GM21723 (cell line): ENCODE results near the gene PPP1R12C.

Experiments used
- ATAC-seq: cut with Tn5 transposase; IDR thresholded peaks from one replicate; pipeline ENCODE4 v1.9.1; 2021; ENCODE audit warnings: mild to moderate bottlenecking, moderate library complexity; ENCODE audit not compliant: unreplicated experiment

The PPP1R12C gene

GRCh38 chr19:55146705-55147273 lies 29.4 kb upstream of the PPP1R12C start:
- ATAC-seq, result no peak

DNA sequence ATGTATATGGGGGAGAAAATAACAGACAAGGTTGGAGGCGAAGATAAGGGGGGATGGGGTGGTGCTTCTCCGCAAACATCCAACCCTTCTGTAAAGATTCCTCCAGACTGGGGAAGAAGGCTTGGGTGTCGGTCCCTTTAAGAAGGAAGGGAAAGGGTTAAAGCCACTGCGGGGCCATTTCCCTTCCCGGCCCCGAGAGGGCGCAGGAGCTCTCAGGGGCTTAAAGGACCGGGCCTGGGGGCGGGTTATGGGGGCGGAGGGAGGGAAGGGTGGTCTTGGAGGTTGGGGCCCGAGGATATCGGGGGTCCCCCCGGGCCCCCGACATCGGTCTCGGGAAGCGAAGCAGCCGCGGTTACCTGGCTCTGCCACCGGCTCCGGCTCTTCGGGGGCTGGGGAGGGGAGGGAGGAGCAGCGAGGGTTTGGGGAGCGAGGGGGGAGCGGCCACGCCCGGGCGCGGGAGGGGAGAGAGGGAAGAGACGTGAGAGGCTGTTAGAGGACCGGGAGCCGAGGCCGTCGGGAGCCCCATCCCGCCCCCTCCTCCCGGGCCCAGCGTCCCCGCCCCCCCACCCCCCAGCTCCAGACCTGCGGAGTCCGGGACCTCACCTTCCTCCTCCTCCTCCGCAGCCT lies 28.8 kb upstream of the PPP1R12C start:
- no peak for ATAC-seq

DNA sequence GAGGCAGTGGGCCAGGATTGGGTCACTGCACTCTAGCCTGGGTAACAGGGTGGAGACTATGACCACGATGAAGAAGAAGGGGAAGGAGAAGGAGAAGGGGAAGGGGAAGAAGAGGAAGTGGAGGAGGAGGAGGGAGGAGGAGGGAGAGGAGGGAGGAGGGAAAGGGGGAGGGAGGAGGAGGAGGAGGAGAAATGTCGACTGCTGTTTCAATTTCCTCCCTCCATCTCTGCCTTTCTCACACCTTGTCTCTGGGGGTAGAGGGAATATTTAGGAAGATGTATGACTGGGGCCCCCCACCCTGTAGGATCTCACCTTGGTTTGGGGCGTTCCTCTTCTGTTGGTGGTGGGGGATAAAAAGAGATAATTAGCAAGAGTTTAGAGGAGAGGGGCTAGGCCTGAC lies 27.8 kb upstream of the PPP1R12C start:
- no peak for ATAC-seq

- ATAC-seq, result no peak
Measured at GRCh38 chr19:55141696-55142095, 24.3 kb upstream of the PPP1R12C start.

DNA sequence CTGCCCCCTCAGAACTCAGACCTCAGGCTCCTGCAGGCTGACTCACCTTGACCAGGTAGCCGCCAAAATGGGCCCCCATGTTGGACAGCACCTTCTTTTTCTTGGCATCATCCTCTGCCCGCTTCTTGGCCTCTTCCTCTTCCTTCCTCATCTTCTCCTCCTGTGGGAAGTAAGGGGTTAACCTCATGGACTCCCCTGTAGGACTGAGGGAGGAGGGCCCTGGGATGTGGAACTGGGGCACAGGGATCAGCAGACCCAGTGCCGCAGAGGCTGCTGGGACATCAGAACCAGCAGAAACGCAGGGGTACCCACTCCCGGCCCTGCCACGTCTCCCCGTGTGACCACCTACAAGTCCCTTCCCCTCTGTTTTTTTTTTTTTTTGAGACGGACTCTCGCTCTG lies 20.5 kb upstream of the PPP1R12C start:
- no peak for ATAC-seq

GRCh38 chr19:55136399-55137102 lies 19.1 kb upstream of the PPP1R12C start:
- ATAC-seq, result no peak

DNA sequence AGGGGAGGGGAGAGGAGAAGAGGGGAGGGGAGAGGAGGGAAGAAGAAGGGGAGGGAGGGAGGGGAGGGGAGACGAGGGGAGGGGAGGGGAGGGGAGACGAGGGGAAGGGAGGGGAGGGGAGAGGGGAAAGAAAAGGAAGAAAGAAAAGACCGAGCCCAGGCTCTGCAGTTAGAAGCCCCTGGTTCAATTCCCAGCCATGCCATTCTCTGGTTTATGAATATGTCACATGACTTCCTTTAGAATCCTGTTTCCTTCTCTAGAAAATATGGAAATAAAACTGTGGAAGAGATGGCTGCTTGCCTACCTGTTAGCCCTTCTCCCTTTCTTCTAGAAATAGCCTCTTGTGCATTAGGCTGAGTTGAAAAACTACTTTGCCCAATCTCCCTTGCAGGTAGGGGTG lies 17.3 kb upstream of the PPP1R12C start:
- no peak for ATAC-seq

DNA sequence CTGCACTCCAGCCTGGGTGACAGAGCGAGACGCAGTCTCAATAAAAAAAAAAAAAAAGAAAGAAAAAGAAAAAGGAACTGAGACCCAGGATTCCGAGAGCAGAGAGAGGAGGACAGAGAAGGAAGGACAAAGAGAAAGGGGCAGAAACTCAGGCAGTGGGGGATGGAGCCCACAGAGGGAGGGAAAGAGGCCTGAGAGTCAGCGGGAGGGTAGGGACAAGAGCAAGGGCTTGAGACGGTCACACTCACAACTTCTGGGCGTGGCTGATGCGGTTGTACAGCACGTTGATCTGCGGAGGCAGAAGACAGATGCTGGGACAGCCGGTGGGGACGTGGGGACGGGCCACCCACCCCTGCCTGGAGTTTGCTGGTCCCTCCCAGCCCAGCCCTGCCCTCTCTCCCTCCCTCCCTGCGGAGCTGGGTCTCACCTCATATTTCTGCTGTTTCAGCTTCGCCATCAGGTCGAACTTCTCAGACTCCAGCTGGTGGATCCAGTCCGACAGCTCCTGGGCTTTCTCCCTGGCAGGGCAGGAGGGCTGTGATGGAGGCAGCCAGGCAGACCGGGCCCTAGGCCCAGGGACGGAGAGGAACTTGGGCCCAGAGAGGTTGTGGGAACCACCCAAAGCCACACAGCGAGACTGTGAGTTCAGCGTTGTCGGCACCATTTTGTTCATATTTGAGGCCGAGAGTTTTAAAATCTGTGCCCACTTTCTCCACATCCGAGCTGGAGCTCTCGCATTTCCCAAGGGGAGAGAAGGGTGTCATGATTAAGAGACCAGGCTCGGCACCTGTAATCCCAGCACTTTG lies 16.4 kb upstream of the PPP1R12C start:
- no peak for ATAC-seq

DNA sequence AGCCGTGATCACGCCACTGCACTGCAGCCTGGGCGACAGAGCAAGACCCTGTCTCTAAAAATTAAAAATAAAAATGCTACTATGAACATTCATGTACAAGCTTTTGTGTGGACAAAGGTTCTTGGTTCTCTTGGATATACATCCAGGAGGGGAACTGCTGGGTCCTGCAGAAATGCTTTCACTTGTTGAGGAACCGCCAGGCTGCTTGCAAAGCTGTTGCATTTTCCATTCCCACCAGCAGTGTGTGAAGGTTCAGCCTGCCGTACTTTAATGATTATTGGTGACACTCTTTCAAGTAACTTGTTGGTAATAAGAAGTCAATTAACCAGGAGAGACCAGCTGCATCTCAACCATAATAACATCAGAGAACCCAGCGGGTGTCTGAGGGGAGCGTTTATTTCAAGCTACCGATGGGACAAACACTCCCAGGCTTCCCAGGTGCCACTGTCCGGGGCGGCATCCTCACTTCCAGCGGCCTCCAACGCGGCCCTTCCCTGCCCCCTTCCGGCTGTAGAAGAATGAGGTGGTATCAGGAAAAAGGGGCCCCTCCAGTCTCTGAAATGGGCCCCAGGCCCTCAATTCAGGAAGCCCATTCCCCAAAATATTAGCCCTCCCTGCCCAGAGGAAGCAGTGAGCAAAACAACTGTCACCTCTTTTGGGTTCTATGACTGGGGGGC lies 15.2 kb upstream of the PPP1R12C start:
- ATAC-seq, result no peak

DNA sequence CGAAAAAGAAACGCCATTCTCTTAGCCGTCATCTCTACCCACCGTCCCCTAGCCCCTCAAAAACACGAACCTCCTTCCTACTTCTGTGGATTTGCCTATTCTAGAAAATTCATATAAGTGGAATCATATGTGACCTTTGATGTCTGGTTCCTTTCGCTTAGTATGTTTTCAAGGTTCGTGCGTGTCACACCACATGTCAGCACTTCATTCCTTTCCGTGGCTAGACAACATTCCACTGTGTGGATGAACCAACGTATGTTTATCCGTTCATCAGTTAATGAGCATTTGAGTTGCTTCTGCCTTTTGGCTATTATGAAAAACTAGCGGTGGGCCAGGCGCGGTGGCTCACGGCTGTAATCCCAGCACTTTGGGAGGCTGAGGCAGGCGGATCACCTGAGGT lies 14.0 kb upstream of the PPP1R12C start:
- ATAC-seq, result no peak

- ATAC-seq, result no peak
Measured at GRCh38 chr19:55119053-55119452, 1.6 kb upstream of the PPP1R12C start.

- ATAC-seq, result no peak
Measured at GRCh38 chr19:55118401-55118991, 1.1 kb upstream of the PPP1R12C start.

- ATAC-seq, result peak; percentile 86
Measured at GRCh38 chr19:55117663-55118391, 390 bp upstream of the PPP1R12C start.

- no peak for ATAC-seq
Measured at GRCh38 chr19:55116232-55116858, 1.1 kb downstream of the PPP1R12C start.

GRCh38 chr19:55115446-55116065 lies 1.9 kb downstream of the PPP1R12C start:
- ATAC-seq, result no peak

DNA sequence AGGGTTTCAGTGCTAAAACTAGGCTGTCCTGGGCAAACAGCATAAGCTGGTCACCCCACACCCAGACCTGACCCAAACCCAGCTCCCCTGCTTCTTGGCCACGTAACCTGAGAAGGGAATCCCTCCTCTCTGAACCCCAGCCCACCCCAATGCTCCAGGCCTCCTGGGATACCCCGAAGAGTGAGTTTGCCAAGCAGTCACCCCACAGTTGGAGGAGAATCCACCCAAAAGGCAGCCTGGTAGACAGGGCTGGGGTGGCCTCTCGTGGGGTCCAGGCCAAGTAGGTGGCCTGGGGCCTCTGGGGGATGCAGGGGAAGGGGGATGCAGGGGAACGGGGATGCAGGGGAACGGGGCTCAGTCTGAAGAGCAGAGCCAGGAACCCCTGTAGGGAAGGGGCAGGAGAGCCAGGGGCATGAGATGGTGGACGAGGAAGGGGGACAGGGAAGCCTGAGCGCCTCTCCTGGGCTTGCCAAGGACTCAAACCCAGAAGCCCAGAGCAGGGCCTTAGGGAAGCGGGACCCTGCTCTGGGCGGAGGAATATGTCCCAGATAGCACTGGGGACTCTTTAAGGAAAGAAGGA lies 2.8 kb downstream of the PPP1R12C start:
- no peak for ATAC-seq

DNA sequence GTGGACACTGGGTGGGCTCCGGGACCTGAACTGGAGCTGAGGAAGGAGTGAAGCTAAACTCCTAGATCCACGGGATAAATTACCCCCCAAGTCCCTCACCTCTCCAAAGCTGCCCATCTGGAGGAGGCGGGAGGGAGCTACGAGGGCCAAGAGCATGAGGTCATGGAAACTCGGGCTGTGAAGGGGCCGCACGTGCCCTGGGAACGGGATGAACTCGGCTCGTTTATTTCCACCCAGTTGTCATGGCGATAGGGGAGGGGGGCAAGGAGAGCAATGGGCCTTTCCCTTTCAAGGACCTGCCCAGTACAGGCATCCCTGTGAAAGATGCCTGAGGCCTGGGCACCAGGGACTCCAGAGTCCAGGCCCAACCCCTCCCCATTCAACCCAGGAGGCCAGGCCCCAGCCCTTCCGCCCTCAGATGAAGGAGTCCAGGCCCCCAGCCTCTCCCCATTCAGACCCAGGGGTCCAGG lies 3.8 kb downstream of the PPP1R12C start:
- ATAC-seq, result no peak

DNA sequence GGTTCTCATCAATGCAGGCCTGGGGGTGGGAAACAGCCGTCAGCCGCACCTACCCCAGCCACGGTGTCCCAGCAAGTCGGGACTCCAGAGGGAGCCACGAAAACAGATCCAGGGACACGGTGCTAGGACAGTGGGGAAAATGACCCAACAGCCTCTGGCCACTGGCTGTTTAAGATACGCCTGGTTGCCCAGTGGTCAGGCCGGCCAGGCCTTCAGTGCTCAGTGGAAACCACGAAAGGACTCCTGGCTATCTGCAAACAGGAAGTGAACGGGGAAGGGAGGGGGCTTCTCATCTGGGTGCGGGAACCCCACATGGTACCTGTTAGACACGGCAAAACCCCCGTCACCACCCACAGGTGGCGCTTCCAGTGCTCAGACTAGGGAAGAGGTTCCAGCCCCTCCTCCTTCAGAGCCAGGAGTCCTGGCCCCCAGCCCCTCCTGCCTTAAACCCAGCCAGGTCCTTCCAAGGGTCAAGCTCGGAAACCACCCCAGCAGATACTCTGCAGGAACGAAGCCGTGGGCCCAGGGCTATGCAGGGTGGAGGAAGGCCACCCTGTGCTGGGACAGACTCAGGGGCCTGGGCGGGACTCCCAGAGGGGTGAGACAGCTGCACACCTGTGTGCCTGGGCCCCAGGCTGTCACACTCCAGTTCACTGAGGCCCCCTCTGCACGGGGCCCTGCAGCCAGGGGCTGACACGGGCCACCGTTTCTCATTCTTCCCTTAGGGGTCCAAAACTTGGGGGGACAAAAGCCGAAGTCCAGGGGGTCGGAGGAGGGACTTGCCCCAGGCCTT lies 4.5 kb downstream of the PPP1R12C start:
- no peak for ATAC-seq
